HT1080 (cell line): ENCODE measurements around the gene SMC4. TPM values are rescaled to one million over a fixed set of nuclear protein-coding genes. Genes with fewer than 3 reads are reported as not detected.

ENCODE experiments used
- DNase-seq: peaks from one replicate; pipeline ENCODE4 v3.0.0-alpha.2; 2015; ENCODE audit warnings: low read depth
- small RNA-seq: library from RNA; depleted of rRNA; stranded (forward); fragments of <200 nt; gene quantifications from one replicate; pipeline ENCODE3, GENCODE V24; 2014
- total RNA-seq: library from RNA; depleted of rRNA; stranded (reverse); fragments of >200 nt; shearing (Covaris generic); gene quantifications from 2 replicates; pipeline ENCODE4 v1.2.3, GENCODE V29; 2014; rRNA removed

The SMC4 gene
- total RNA-seq, 1 experiment from 2014 or later: 369 TPM

- no peak for DNase-seq
Measured at GRCh38 chr3:160474416-160474838, 75.0 kb downstream of the SMC4 start.

DNA sequence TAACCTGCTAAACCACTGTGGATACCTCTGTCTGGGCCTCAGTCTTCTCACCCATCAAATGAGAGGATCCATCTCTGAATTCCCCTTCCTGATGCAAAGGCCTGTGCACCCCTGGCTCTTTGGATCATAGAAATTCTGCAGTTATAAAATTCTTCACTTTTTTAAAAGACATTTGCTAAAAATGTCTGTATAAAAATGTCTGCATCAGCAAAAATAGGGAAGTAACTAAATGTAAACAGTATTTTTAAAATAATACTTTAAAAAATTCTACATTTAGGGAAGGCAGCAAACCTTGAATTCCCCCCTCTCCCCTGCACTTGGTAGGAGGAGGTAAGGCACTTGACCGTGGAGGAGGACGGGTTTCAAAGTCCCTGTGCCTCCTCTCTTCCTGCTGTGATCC is 75.7 kb downstream of the SMC4 start:
- DNase-seq: no peak

GRCh38 chr3:160475884-160476283 is 76.4 kb downstream of the SMC4 start:
- no peak for DNase-seq

GRCh38 chr3:160477750-160478149 is 78.3 kb downstream of the SMC4 start:
- no peak for DNase-seq

GRCh38 chr3:160478338-160478737 is 78.9 kb downstream of the SMC4 start:
- peak; percentile 27 for DNase-seq

DNA sequence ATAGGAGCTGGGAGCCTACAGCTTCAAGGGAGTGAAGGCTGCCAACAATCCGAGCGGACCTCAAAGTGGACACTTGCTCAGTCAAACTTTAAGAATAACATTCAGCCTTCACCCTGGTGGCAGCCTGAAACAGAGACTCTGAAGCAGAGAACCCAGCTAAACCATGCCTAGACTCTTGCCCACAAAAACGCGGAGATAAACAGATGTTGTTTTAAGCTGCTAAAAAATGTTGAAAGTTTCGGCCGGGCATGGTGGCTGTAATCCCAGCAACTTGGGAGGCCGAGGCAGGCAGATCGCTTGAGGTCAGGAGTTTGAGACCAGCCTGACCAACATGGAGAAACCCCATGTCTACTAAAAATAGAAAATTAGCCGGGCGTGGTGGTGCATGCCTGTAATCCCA is 79.9 kb downstream of the SMC4 start:
- DNase-seq: no peak

GRCh38 chr3:160480931-160481330 is 81.5 kb downstream of the SMC4 start:
- DNase-seq: peak; percentile 52

- no peak for DNase-seq
Measured at GRCh38 chr3:160481856-160482255, 82.4 kb downstream of the SMC4 start.

GRCh38 chr3:160482796-160483195 is 83.3 kb downstream of the SMC4 start:
- DNase-seq: no peak

Small RNAs within 50 kb of the gene (small RNA-seq; reads per million reads assigned to genes)
- gene MIR15B (13.7 reads per million, percentile 92 among the genes with 10 or more reads in this experiment), gene MIR16-2 (3.0 reads per million, percentile 85 among the genes with 10 or more reads in this experiment), gene RNU7-136P (not detected)

Other genes with a start within 250 kb of the SMC4 start
- gene C3orf80, start 174.2 kb upstream of the SMC4 start, total RNA-seq: 1.8 and 1.9 TPM in 2 replicates
- gene IFT80, start 425 bp upstream of the SMC4 start, total RNA-seq: 13.5 and 18.3 TPM in 2 replicates
- gene TRIM59, start 50.1 kb downstream of the SMC4 start, total RNA-seq: 13.3 and 16.5 TPM in 2 replicates
- gene KPNA4, start 165.9 kb downstream of the SMC4 start, total RNA-seq: 36.9 and 49.6 TPM in 2 replicates